Prostate gland (tissue), 2 donors: ENCODE measurements around the gene TSPAN11. TPM values are rescaled to one million over a fixed set of nuclear protein-coding genes. Genes with fewer than 3 reads are reported as not detected.

Experiments
- DNase-seq: peaks from one replicate; pipeline ENCODE4 v3.0.0-alpha.2; 2019; ENCODE audit warnings: low spot score
- H3K27ac ChIP-seq, 2 donors: fragments of 200-600 bp; sonication (generic); 2 replicates each; pipeline ENCODE4 v1.5.1; 2017 to 2019
- H3K27me3 ChIP-seq: fragments of 200-600 bp; sonication (generic); replicated peaks from 2 replicates; pipeline ENCODE4 v1.5.1; 2019; ENCODE audit not compliant: insufficient read depth
- H3K36me3 ChIP-seq, 2 donors: fragments of 200-600 bp; sonication (generic); 1 replicate in 1 of 2; 2 replicates in 1 of 2; pipeline versions ENCODE4 v1.5.1 to v1.8.1; 2017 to 2019
- H3K4me1 ChIP-seq: fragments of 200-600 bp; sonication (generic); replicated peaks from 2 replicates; pipeline ENCODE4 v1.5.1; 2019
- H3K4me3 ChIP-seq, 2 donors: fragments of 200-600 bp; sonication (generic); 2 replicates each; pipeline ENCODE4 v1.5.1; 2017 to 2019
- H3K9me3 ChIP-seq: fragments of 200-600 bp; sonication (generic); 2 replicates; pipeline ENCODE4 v1.5.1; 2017
- POLR2A ChIP-seq: fragments of 450-650 bp; IDR thresholded peaks from one replicate; pipeline ENCODE4 v1.6.1; 2016; ENCODE audit warnings: antibody characterized with exemption, mild to moderate bottlenecking
- POLR2AphosphoS5 ChIP-seq: sonication (generic); formaldehyde crosslinking; IDR thresholded peaks from one replicate; pipeline ENCODE4 v1.6.1; 2017; ENCODE audit warnings: antibody characterized with exemption
- WGBS: methylation state at CpG from one replicate; pipeline ENCODE4 v1.1.5; 2018; 5-methylcytosine and 5-hydroxymethylcytosine counted together
- intact Hi-C: fragments of 100-400 bp; cut with DNase I; formaldehyde crosslinking; loops from one replicate; pipeline ENCODE4 v1.14.2; 2022
- total RNA-seq, 2 donors: library from RNA; depleted of rRNA; stranded (reverse); fragments of >200 nt; gene quantifications; one replicate each; pipeline ENCODE4 v1.1.0, GENCODE V29; 2016
- TF ChIP-seq, protein P1 (sequence below), 4 experiments: fragments of 200-600 bp in 2 of 4; fragments of 450-650 bp in 2 of 4; sonication (generic) in 2 of 4; IDR thresholded peaks; 1 replicate in 3 of 4; 2 replicates in 1 of 4; pipeline ENCODE4 v1.5.1; 2016 to 2019; ENCODE audit warnings: antibody characterized with exemption in 4 of 4, mild to moderate bottlenecking in 2 of 4, moderate library complexity in 2 of 4

The TSPAN11 gene
- total RNA-seq, 2 donors from 2014 or later: 1.0 to 4.1 TPM

DNA sequence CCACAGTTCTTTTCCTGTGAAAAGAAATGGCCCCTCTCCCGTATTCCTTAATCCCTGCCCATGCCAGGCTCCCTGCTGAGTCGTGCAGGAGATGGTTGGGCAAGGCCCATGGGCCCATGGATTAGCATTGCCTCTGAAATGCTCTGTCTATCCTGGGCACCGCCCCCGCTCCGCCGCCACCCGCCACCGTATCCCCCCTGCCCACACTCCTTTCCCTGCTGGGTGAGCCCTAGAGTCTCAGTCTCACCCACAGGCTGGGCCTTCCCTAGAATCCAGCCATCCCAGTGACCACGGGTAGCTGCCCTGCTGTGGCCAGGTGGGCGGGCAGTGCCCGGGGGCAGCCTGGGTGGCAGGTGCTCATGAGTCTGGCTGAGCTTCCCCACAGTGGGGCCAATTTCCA lies 50.6 kb downstream of the TSPAN11 start:
- Histone ChIP-seq H3K27me3 (no peaks in the 10 kb centered on the region), H3K4me1 (no peaks in the 10 kb centered on the region), H3K27ac (no peak overlapping the region), H3K36me3 (no peaks in the 10 kb centered on the region), H3K4me3 (no peak overlapping the region), H3K9me3 (no peaks in the 10 kb centered on the region)
- intact Hi-C loops: no loop called here
- no peak for DNase-seq
- 85% methylated on average over 11 of the region's 11 CpGs for whole genome bisulfite sequencing
- TF ChIP-seq POLR2AphosphoS5 (no peak), POLR2A (no peak)
- TF ChIP-seq, protein P1, sequence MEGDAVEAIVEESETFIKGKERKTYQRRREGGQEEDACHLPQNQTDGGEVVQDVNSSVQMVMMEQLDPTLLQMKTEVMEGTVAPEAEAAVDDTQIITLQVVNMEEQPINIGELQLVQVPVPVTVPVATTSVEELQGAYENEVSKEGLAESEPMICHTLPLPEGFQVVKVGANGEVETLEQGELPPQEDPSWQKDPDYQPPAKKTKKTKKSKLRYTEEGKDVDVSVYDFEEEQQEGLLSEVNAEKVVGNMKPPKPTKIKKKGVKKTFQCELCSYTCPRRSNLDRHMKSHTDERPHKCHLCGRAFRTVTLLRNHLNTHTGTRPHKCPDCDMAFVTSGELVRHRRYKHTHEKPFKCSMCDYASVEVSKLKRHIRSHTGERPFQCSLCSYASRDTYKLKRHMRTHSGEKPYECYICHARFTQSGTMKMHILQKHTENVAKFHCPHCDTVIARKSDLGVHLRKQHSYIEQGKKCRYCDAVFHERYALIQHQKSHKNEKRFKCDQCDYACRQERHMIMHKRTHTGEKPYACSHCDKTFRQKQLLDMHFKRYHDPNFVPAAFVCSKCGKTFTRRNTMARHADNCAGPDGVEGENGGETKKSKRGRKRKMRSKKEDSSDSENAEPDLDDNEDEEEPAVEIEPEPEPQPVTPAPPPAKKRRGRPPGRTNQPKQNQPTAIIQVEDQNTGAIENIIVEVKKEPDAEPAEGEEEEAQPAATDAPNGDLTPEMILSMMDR (IDR thresholded peaks at IDR 0.05): no peak

DNA sequence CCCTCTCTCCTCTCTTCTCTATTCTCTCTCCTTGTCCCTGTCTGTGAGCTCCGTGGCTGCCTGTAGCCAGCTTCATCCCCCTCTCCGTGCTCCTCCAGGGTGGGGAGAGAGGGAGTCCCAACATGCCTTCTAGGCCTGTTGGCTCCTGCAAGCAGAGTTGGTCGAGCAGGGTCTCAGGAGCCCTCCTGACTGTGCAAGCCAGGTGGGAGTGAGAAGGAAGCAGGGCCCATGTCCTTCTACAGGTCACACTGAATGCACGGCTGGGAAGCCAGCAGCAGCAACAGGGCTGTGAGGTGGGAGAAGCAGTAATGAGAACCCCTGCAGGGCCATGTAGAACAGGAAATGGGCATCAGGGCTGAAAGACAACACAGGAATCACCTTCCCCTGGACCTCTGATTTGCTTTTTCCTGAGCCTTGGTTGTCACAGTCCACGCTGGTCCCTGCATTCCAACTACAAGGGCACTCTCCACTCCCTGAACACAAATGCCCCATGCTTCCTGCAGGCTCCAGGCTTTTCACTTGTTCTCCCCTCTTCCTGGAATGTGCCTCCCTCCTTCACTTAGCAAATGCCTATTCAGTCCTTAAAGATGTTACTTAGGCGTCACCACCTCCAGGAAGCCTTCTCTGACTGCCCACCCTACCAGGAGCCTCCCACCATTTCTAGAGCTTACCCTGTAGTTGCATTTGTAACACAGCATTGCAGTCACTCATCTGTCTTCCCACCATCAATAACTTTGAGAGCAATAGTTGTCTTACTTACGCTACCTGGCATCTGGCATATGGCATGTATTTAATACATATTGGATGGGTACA lies 51.2 kb downstream of the TSPAN11 start:
- no peaks in the 10 kb centered on the region for H3K9me3 ChIP-seq
- H3K27ac ChIP-seq: no peak overlapping the region
- H3K4me3 ChIP-seq: no peak overlapping the region
- H3K4me1 ChIP-seq: no peaks in the 10 kb centered on the region
- H3K27me3 ChIP-seq: no peaks in the 10 kb centered on the region
- 81% methylated on average over 7 of the region's 7 CpGs for WGBS
- TF ChIP-seq, protein P1 (IDR thresholded peaks at IDR 0.05): no peak
- no peak for TF ChIP-seq POLR2A
- no peak for TF ChIP-seq POLR2AphosphoS5
- no peaks in the 10 kb centered on the region for H3K36me3 ChIP-seq
- intact Hi-C loops: no loop called here
- DNase-seq: no peak

DNA sequence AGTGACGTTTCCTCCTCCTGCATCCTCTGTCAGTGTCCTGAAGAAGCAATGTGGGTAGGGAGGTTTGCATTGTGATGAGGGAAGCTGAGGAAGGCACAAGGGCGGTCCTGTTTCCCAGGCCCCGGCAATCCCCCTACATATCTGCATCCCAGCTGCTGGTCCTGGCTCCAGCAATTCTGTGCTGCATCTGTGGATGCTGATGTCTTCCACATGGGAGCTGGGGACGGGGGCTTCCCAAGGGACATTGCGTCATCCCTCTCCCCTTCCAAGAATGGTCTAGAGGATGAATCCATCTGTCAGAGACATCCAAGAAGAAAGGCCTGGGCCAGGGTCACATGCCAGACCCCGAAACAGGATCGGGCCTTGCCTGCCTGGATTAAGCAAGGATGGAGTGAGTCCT lies 52.1 kb downstream of the TSPAN11 start:
- H3K4me3 ChIP-seq: no peak overlapping the region
- 85% methylated on average over 7 of the region's 7 CpGs for WGBS
- H3K9me3 ChIP-seq: no peaks in the 10 kb centered on the region
- no peak overlapping the region for H3K27ac ChIP-seq
- DNase-seq: no peak
- H3K4me1 ChIP-seq: no peaks in the 10 kb centered on the region
- TF ChIP-seq, protein P1 (IDR thresholded peaks at IDR 0.05): no peak
- TF ChIP-seq POLR2AphosphoS5 (no peak), POLR2A (no peak)
- intact Hi-C loops: no loop called here
- H3K36me3 ChIP-seq: no peaks in the 10 kb centered on the region
- no peaks in the 10 kb centered on the region for H3K27me3 ChIP-seq

DNA sequence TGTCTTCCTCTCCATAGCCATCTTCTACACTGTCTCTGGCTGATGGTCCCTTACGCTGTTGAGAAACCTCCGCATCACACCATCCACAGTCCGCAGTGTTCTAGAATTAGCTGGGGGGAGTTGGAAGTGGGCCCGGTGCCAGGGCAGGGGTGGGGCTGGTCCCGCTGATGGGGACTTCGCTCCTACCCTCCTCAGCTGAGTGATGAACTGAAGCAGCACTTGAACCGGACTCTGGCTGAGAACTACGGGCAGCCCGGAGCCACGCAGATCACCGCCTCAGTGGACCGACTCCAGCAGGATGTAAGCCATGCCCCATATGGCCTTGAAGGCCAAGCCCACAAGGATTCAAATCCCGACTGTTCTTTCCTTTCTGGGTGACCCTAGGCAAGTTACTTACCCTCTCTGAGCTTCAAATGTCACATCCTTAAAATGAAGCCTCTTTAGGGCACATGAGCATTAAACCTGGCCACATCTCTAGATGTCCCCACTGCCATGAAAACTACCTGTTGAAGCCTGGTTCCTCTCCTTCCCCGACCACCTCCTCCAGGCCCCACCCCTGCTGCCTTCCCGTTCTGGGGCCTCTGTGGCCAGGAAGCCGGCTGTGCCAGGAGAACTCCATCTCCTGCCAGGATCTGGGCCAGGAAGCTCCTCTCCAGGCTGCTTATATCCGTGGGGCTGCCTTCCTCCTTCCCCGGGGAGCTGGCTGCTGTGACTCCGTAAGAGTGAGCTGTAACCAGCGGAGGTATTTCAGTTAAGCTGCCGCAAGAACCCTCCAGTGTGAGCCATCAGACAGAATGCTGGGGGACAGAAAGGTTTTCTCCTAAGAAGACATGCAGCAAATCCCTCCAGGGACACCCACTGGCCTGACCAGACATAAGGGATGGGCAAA lies 53.1 kb downstream of the TSPAN11 start:
- Histone ChIP-seq H3K27ac (no peak overlapping the region), H3K27me3 (no peaks in the 10 kb centered on the region), H3K4me1 (no peaks in the 10 kb centered on the region), H3K9me3 (no peaks in the 10 kb centered on the region), H3K36me3 (no peaks in the 10 kb centered on the region), H3K4me3 (no peak overlapping the region)
- TF ChIP-seq, protein P1 (IDR thresholded peaks at IDR 0.05): no peak
- TF ChIP-seq POLR2AphosphoS5: no peak
- no peak for TF ChIP-seq POLR2A
- intact Hi-C loops: no loop called here
- DNase-seq: no peak
- WGBS: 57% methylated on average over 20 of the region's 21 CpGs
